Umbilical cord (tissue), 2 donors: ENCODE results near the gene S100A4. TPM values are rescaled to one million over a fixed set of nuclear protein-coding genes. Genes with fewer than 3 reads are reported as not detected.
"Not testable (repeated sequence)": the region's sequence is repeated elsewhere in the genome, so short reads cannot be mapped to it uniquely, and the experiment has no call there.

ENCODE experiments used
- DNase-seq: peaks from one replicate; pipeline ENCODE4 v3.0.0-alpha.2; 2015; ENCODE audit warnings: low spot score
- total RNA-seq: library from RNA; depleted of rRNA; stranded (reverse); fragments of >200 nt; gene quantifications from one replicate; pipeline ENCODE4 v1.2.3, GENCODE V29; 2014; ENCODE audit warnings: low replicate concordance; ENCODE audit not compliant: insufficient read depth

Gene S100A4
- 122 TPM for total RNA-seq

GRCh38 chr1:153545067-153546055 lies at the start of gene S100A4:
Gene S100A4, minus strand, starts transcription at chr1:153545806. Its CDS starts 1,012 bp downstream, at chr1:153544794.
- peak; percentile 99 for DNase-seq

GRCh38 chr1:153592748-153593147 lies 47.1 kb upstream of the S100A4 start:
- no peak for DNase-seq

DNA sequence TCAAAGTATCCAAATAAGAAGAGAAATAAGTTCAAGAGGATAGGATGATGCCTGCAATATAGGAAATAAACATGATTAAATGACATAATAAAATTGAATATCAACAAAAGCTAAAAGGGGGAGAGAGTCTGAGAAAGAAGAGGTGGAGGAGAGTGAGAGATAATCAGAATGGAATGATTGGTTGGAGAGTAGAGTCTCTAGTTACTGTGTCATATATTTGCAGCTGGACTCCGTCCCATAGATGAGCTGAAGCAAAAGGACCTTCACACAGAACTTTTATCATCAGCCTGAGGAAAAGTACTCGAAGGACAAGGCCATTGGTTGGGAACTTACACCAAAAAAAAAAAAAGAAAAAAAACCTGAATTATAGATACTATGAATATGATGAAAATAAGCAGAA lies 42.9 kb upstream of the S100A4 start:
- no peak for DNase-seq

GRCh38 chr1:153588033-153588432 lies 42.4 kb upstream of the S100A4 start:
- DNase-seq, result not testable (repeated sequence)

- no peak for DNase-seq
Measured at GRCh38 chr1:153587314-153587713, 41.7 kb upstream of the S100A4 start.

GRCh38 chr1:153586347-153586746 lies 40.7 kb upstream of the S100A4 start:
- DNase-seq, result no peak

DNA sequence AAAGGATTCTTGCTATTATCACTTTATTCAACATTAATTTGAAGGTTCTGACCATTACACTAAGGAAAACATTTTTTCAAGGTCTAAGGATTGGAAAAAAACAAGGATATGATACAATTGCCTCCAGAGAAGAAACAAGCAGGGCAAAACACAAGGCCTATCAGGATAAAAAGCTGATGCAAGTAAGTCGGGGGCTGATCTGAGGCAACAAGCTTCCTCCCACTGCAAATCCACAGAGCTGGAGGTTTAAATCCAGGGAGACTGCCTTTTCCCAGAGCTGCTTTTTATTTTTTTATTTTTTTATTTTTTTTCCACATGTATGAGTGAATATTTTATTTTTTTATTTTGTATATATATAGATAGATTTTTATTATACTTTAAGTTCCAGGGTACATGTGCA lies 39.4 kb upstream of the S100A4 start:
- DNase-seq, result peak; percentile 83

GRCh38 chr1:153583976-153584375 lies 38.4 kb upstream of the S100A4 start:
- no peak for DNase-seq

DNA sequence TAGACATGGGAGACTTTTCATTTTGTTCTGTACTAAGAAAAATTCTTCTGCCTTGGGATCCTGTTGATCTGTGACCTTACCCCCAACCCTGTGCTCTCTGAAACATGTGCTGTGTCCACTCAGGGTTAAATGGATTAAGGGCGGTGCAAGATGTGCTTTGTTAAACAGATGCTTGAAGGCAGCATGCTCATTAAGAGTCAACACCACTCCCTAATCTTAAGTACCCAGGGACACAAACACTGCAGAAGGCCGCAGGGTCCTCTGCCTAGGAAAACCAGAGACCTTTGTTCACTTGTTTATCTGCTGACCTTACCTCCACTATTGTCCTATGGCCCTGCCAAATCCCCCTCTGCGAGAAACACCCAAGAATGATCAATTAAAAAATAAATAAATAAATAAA lies 37.9 kb upstream of the S100A4 start:
- not testable (repeated sequence) for DNase-seq

DNA sequence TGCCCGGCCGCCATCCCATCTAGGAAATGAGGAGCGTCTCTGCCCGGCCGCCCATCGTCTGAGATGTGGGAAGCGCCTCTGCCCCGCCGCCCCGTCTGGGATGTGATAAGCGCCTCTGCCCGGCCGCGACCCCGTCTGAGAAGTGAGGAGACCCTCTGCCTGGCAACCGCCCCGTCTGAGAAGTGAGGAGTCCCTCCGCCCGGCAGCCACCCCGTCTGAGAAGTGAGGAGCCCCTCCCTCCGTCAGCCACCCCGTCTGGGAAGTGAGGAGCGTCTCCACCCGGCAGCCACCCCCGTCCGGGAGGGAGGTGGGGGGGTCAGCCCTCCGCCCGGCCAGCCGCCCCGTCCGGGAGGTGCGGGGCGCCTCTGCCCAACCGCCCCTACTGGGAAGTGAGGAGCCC lies 37.2 kb upstream of the S100A4 start:
- not testable (repeated sequence) for DNase-seq

DNA sequence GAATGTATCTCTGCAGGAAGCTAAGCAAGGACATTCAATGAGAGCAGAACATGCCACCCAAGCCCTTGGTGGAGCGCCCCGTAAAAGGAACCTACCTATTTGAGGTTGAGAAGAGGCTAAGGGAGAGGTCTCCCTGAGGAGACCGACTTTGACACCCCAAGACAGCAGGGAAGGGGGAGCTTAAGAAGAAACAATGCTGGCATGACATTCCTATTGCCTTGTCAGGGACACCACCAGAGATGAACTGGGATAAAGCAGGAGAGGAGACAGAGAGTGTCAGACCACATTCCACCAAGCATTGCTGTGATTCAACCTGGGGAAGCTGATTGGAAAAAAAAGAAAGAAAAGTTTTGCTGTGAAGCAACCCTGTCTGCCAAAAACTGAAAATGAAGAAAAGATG lies 33.3 kb upstream of the S100A4 start:
- DNase-seq, result no peak

DNA sequence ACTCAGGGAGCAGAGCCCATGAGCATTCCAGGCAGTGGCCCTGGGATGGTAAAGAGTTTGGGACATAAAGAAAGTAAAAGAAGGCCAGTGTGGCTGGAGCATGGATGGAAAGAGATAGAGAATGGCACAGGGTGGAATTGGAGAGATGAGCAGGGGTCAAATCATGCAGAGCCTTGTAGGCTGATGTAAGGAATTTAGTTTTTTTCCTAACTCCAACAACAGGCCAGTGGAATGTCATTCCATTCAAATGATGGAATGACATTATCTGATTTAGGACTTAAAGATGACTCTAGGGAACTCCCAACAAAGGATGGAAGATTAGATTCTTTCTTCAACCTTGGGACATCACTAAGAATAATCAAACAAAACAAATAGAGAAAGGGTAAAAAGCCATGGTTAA lies 32.9 kb upstream of the S100A4 start:
- DNase-seq, result no peak

- no peak for DNase-seq
Measured at GRCh38 chr1:153577624-153578051, 32.0 kb upstream of the S100A4 start.

- DNase-seq, result no peak
Measured at GRCh38 chr1:153577138-153577537, 31.5 kb upstream of the S100A4 start.

- not testable (repeated sequence) for DNase-seq
Measured at GRCh38 chr1:153575497-153575896, 29.9 kb upstream of the S100A4 start.

GRCh38 chr1:153575081-153575491 lies 29.5 kb upstream of the S100A4 start:
- DNase-seq, result not testable (repeated sequence)

GRCh38 chr1:153573351-153573750 lies 27.7 kb upstream of the S100A4 start:
- no peak for DNase-seq

- DNase-seq, result peak; percentile 84
Measured at GRCh38 chr1:153572569-153573015, 27.0 kb upstream of the S100A4 start.

DNA sequence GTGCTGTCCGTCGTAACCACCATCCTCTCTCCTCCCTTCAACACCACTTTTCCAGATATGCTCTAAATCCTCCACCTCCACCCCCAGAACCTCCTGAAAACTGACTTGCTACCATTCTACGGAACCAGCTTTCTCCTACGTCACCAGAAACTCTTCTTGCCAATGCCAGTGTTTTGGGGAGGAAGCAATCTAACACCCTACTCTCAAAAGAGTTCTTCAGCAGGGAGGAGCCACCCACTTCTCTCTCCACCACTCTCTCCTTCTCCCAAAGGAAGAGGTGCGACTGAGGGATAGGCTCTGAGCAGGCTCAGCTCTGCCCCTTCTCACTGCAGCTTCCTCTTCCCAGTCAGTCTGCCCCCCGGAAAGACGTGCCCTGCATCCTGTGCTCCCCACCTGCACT lies 26.1 kb upstream of the S100A4 start:
- DNase-seq, result no peak

DNA sequence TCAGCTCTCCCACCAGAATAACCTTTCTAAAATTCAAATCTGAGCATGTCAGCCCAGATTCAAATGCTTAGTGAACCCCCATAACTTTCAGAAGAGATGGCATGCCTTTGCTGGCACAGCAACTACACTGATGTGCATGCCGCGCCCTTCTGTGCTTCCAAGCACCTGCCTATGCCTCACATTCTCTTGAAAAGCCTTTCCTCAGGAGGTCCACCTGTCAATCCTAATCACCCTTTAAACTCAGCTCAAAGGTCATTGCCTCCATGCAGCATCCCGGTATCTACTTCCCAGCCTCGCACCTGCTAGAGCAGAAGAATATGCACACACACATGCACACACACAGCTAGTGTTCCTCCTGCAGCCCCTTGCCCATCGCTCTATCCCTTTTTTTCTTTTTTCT lies 25.3 kb upstream of the S100A4 start:
- no peak for DNase-seq

GRCh38 chr1:153569465-153569864 lies 23.9 kb upstream of the S100A4 start:
- no peak for DNase-seq

GRCh38 chr1:153568367-153569099 lies 22.9 kb upstream of the S100A4 start:
- DNase-seq, result peak; percentile 93
